IPS-18c (cell line): ENCODE data around the gene SLC6A7.
"Not testable (repeated sequence)": the region's sequence is repeated elsewhere in the genome, so short reads cannot be mapped to it uniquely, and the experiment has no call there.

Experiments
- H3K4me3 ChIP-seq: 2 replicates; pipeline ENCODE4 v1.7.0; 2013; ENCODE audit warnings: low read depth, mild to moderate bottlenecking, low read length, moderate library complexity; ENCODE audit not compliant: insufficient read depth
- H3K9me3 ChIP-seq: one replicate; pipeline ENCODE4 v1.6.1; 2013; ENCODE audit warnings: mild to moderate bottlenecking, low read length, moderate library complexity; ENCODE audit not compliant: control insufficient read depth, insufficient read depth

Gene SLC6A7

DNA sequence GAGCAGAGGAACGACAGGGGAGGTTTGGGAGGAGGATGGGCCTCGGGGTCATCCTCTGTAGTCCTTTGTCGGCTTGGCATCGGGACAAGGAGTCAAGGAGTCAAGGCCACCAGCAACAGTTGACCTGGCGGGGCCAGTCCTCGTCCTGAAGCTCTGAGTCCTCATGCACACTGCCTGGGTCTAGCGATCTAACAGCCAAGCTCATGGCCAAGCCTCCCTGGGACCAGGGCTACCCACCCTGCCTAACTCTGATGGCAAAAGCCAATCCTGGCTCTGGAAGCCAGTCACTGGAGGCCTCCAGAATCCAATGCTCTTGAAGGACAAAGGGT lies 49.9 kb downstream of the SLC6A7 start:
- no peak overlapping the region for H3K4me3 ChIP-seq
- no peaks in the 10 kb centered on the region for H3K9me3 ChIP-seq

DNA sequence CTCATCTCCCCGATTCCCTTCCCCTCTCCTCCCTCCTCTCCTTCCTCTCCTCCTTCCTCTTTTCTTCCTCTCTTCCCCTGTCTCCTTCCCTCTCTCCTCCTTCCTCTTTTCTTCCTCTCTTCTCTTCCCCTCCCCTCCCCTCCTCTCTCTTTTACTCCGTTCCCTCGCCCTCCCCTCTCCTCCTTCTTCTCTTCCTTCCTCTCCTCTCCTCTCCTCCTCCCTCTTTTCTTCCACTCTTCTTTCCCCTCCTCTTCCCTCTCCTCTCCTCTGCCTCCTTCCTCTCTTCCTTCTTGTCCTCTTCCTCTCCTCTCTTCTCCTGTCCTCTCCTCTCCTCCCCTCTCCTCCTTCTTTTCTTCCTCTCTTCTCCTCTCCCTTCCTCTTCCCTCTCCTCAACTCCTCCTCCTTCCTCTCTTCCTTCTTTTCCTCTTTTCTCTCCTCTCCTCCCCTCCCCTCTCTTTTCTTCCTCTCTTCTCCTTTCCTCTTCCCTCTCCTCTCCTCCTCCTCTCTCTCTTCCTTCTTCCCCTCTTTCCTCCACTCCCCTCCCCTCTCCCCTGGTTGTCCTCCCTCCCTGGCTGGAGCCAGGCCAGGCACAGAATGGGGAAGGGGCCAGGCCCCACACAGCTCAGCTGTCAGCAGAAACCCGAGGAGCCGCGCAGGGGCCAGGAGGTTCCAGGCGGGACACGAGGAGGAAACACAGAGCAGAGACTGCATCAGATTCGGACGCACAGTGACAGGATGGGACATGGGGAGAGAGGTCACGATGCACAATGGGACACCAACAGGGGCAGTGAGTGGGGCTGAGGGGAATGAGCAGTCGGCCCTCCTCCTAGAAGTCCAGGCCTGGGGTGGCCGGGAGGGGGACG lies 51.7 kb downstream of the SLC6A7 start:
- Histone ChIP-seq H3K9me3 (no peaks in the 10 kb centered on the region), H3K4me3 (no peak overlapping the region)

DNA sequence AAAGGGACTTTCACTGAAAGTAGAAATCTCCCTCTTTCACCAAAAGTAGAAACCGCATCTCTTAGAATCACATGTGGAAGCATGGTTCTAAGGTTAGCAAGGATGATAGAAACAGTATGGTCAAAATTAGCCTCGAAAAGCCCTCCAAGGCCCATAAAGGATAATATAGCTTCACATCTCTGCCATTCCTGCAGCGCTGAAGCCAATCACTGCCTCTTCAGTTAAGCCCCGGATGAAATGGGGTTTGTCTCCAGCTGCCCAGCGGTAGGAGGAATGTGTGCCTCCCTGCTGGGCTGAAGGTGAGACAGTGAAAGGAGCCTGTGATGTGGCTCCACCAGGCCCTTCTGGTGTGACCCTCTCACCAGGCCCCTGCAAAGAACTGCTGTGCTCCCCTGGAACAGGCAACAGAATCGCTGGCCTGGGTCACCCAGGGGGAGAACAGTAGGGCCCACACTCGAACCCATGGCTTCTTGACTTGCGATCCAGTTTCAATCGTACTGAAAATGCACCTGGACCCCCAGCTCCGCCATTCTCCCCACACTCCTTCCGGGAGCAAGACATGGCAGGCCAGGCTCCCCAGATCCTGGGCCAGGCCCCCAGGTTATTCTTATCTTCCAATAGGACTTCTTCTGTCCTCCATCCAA lies 52.5 kb downstream of the SLC6A7 start:
- H3K9me3 ChIP-seq = no peaks in the 10 kb centered on the region
- no peak overlapping the region for H3K4me3 ChIP-seq

DNA sequence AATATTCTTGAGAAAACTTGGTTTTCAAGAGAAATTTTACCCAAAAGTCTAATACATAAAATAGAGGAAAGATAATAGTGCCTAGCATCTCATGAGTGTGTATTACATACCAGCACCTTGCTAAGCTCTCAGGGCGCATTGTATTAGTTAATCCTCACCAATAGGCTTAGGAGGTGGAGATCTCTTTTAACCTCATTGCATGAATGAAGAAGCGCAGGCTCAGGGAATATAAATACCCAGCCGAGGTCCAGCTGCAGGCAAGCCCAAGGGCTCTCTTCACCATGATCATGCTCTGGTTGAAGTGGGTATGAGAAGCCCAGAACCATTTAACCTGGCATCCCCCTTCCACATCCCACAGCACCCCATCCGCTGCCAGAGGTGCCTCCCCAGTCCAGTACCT lies 53.7 kb downstream of the SLC6A7 start:
- Histone ChIP-seq H3K4me3 (no peak overlapping the region), H3K9me3 (no peaks in the 10 kb centered on the region)

DNA sequence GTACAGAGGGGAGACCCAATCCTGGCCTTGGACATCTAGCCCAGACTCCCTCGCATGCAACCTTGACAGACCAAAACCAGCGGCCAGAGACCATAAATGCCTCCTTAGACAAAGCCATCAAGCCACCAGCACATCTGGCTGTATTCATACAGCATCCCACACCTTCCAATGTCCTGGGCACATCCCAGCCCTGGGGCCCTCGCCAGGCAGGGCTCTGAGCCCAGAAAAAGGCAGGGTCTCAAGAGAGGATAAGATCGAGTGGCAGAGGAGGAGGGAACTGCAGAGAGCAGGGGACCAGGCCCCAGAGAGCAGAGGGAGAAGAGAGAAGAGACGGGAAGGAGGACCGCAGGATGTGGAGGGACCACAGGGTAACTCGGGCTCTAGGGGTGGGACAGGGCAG lies 54.3 kb downstream of the SLC6A7 start:
- Histone ChIP-seq H3K9me3 (no peaks in the 10 kb centered on the region), H3K4me3 (no peak overlapping the region)

DNA sequence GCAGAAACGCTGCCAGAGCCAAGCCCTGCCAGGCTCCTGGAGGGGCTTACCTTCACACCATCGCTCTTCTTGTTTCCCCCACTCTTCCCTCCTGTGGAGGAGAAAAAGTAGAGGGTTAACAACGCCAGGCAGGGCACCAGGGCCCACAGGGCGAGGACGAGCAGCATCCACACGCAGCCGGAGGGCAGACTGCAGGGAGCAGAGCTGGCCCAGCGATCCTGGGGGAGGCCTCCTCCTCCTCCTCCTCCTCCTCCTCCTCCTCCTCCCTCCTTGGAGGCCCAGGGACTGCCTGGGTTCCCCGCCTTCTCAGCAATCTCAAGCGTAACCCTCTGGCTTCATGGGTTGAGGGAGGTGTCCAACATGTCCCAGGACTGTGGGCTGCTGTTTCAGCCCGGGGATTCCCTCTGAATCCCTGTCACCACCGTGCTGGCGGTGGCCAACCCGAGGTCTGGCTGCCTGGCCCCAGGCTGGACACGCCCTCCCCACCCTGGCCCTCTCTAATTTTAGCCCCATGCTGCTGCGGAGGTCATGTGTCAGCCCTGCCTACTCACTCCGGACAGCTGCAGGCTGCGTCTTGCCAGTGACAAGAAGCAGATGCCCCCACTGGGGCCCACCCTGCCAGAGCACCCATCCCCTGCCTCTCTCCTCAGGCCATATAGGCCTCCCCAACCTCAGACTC lies 55.4 kb downstream of the SLC6A7 start:
- no peak overlapping the region for H3K4me3 ChIP-seq

GRCh38 chr5:150245808-150246207 lies 55.9 kb downstream of the SLC6A7 start:
- Histone ChIP-seq H3K4me3 (no peak overlapping the region), H3K9me3 (peaks cover 3% of the 10 kb centered on the region)

More for the DNA sequence above, 55.4 kb downstream of the SLC6A7 start:
- H3K9me3 ChIP-seq = peaks cover 3% of the 10 kb centered on the region

DNA sequence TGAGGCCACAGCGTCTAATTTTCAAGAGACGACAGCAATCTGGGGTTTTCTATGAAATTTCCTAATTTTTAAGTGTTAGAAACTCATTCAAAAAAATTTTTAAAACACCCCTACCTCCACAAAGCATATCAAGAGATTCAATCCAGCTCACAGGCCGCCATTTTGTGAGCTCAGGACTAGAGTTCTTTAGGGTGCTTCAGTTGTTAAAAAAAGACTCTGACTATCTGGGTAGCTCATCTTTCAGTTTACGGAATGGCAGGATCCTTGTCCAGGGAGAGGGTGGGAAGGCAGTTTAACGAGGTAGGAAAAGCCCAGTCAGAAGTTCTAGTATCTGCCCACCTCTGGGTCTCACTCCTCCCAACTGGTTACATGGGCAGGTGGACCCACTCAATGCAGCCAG lies 56.6 kb downstream of the SLC6A7 start:
- Histone ChIP-seq H3K9me3 (peaks cover 3% of the 10 kb centered on the region), H3K4me3 (no peak overlapping the region)

DNA sequence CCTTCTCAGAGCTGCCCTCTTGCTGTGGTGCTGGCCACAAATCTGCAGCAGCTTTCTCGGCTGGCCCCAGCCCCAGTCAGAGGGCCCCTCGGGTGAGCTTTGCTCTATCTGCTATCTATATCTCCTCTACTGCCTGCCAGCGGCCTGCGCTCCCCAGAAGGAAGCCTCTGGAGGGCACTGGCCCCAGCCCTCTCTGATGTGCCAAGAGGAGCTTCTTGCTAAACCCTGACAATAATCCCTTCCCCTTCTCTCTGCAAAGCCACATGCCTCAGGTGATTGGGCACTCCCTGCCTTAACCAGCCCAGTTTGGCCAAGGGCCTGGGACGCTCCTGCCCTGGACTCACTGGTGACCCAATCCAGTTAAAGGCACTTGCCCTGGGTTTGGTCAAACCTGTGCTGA lies 57.0 kb downstream of the SLC6A7 start:
- peaks cover 3% of the 10 kb centered on the region for H3K9me3 ChIP-seq

DNA sequence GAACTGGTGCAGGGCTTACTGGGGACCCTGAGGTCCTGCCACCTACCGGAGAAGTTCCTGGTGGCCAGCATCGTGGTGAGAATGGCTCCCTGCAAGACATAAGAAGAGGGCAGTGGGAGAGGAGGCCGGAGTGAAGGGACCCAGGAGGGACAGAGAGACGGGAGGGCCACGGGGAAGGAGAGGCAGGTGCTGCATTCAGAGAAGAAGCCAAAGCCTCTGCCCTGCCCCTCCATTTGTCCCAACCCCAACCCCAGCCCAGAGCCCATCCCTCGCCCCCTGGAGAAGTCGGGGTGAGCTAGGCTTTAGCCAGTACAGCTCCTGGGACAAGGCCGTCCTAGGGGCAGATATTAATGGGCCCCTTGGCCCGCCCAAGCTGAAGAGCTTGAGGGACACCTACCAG lies 57.9 kb downstream of the SLC6A7 start:
- H3K4me3 ChIP-seq = no peak overlapping the region
- peaks cover 3% of the 10 kb centered on the region for H3K9me3 ChIP-seq

More for the DNA sequence above, 57.0 kb downstream of the SLC6A7 start:
- H3K4me3 ChIP-seq = no peak overlapping the region

DNA sequence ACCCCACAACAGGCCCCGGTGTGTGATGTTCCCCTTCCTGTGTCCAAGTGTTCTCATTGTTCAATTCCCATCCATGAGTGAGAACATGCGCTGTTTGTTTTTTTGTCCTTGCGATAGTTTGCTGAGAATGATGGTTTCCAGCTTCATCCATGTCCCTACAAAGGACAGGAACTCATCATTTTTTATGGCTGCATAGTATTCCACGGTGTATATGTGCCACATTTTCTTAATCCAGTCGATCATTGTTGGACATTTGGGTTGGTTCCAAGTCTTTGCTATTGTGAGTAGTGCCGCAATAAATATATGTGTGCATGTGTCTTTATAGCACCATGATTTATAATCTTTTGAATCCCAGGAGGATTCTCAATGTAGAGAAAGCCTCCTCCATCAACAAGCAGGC lies 58.6 kb downstream of the SLC6A7 start:
- H3K4me3 ChIP-seq, H3K9me3 ChIP-seq: not testable (repeated sequence)

- H3K9me3 ChIP-seq = peaks cover 3% of the 10 kb centered on the region
- H3K4me3 ChIP-seq = no peak overlapping the region
Observed at GRCh38 chr5:150248946-150249345, 59.1 kb downstream of the SLC6A7 start.

DNA sequence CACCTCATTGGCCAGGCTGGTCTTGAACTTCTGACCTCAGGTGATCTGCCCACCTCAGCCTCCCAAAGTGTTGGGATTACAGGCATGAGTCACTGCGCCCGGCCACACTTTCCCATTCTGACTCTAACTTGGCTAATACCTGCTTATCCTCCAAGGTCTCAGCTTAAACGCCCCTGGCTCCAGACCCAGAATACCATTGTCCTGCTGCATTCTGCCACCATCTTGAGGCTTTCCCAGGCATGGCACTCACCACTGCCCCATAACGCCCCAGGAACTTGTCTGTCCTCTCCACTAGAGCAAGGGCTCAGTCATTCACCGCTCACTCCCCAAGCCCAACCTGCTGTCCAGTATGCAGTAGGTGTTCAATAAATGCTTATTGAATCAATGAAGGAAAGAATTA lies 59.9 kb downstream of the SLC6A7 start:
- Histone ChIP-seq H3K9me3 (peaks cover 3% of the 10 kb centered on the region), H3K4me3 (no peak overlapping the region)

DNA sequence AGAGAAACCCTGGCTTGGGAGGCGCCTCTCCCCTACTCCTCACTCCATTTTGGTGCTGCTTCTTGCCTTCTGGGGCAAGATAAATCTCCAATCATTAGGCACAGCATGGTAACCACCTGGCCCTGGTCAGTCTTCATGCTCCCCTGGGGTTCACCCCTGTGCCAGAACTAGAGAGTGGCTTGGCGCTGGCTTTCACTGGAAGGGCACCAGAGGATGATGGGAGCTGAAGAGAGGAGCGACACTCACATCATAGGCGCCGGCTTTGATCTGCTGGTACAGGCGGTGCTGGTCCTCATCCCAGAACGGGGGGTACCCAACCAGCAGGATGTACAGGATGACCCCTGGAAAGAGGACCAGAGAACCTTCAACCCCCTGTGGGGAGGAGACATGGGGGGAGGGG lies 61.6 kb downstream of the SLC6A7 start:
- Histone ChIP-seq H3K4me3 (no peak overlapping the region), H3K9me3 (peaks cover 3% of the 10 kb centered on the region)

DNA sequence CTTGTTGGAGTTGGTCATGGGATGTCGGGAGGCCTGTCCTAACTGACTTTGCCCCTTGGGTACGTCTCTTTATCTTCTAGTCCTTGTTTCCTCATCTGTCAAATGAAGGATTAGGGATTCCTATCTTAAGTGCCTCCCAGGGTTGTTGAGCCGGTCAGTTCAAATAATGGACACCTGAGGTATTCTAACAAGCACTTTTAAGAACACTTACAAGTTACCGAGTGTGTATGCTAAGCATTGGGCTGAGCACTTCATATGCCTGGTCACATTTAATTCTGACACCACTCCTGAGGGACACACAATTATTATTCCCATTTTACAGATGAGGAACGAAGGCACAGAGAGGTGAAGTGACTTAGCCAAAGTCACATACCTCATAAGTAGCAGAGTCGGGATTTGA lies 62.6 kb downstream of the SLC6A7 start:
- H3K4me3 ChIP-seq = no peak overlapping the region
- peaks cover 3% of the 10 kb centered on the region for H3K9me3 ChIP-seq

DNA sequence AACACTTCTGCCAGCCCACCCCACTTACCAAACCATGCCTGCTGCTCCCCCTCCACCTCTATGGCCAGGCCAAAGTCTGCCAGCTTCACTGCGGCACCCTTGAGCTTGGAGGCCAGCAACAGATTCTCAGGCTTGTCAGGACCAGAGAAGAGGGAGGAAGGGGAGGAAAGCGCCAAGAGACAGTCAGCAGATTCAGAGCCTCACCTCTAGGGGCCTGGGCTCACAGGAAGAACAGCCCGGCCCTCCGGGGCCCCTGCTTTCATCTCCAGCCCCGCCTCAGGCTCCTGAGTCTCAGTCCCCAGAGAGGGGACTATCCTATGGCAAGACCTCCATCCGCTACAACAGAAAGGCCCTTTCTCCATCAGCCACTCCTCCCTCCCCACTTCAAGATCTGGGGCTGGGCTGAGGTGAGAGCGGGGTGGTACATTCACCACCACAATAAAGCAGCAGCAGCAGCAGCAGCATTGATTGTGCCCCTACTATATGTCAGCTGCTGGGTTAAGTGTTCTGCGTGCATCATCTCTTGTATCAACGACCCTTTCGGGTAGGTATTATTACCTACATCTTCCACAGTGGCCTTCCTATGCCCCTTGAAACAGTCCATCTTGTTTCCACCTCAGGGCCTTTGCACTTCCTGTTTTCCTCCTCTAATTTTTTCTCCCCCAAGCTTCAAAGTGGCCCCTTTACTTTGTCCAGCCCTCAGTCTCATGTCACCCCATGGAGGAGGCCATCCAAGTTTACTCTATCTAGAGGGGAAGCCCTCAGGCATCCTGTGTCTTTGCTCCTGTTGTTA lies 63.8 kb downstream of the SLC6A7 start:
- H3K9me3 ChIP-seq = peaks cover 3% of the 10 kb centered on the region
- H3K4me3 ChIP-seq = no peak overlapping the region

DNA sequence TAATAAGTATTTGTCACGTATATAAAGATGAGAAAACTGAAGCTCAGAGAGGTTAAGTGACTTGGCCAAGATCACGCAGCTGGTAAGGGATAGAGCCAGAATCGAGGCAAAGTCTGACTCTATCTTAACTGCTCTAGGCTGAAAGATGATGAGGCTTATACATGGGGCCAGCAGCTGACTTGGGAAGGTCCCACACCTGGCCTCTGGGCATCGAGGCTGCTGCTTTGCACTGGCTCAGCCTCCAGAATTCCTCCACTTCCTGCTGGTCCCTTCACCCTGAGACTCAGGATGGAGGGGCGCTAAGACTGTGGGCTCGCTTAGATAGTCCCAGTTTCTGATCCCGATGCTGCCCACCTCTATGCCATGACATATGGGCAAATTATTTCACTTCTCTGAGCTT lies 64.5 kb downstream of the SLC6A7 start:
- peaks cover 3% of the 10 kb centered on the region for H3K9me3 ChIP-seq
- H3K4me3 ChIP-seq = no peak overlapping the region
